Liver (tissue), 9 donors: Measurements from ENCODE around the gene RAG1. TPM values are rescaled to one million over a fixed set of nuclear protein-coding genes. Genes with fewer than 3 reads are reported as not detected.

Source experiments
- DNase-seq: peaks from one replicate; pipeline ENCODE4 v3.0.0-alpha.2; 2017; ENCODE audit warnings: low spot score
- H3K27ac ChIP-seq, 2 donors: one replicate each; pipeline ENCODE4 v1.7.0; 2013; ENCODE audit warnings: inconsistent platforms in 2 of 2, low read length in 2 of 2, control low read depth in 1 of 2, low read depth in 1 of 2, mild to moderate bottlenecking in 1 of 2
- H3K27me3 ChIP-seq, 4 donors: one replicate each; pipeline versions ENCODE4 v1.6.1 to v1.7.0; 2013; ENCODE audit warnings: low read length in 3 of 4, inconsistent platforms in 1 of 4, mild to moderate bottlenecking in 1 of 4, moderate library complexity in 1 of 4; ENCODE audit not compliant: control insufficient read depth in 4 of 4, insufficient read depth in 4 of 4
- H3K36me3 ChIP-seq, 4 donors: one replicate each; pipeline versions ENCODE4 v1.6.1 to v1.7.0; 2013; ENCODE audit warnings: low read length in 3 of 4, mild to moderate bottlenecking in 3 of 4, low read depth in 1 of 4, moderate library complexity in 1 of 4; ENCODE audit not compliant: control insufficient read depth in 4 of 4, insufficient read depth in 3 of 4
- H3K4me1 ChIP-seq, 4 donors: one replicate each; pipeline versions ENCODE4 v1.6.1 to v1.7.0; 2013; ENCODE audit warnings: low read length in 3 of 4, mild to moderate bottlenecking in 3 of 4, moderate library complexity in 1 of 4; ENCODE audit not compliant: control insufficient read depth in 4 of 4, insufficient read depth in 4 of 4
- H3K4me3 ChIP-seq, 3 donors: one replicate each; pipeline versions ENCODE4 v1.6.1 to v1.7.0; 2013; ENCODE audit warnings: low read length in 3 of 3, control low read depth in 1 of 3, low read depth in 1 of 3, mild to moderate bottlenecking in 1 of 3
- H3K9ac ChIP-seq, 2 donors: one replicate each; pipeline ENCODE4 v1.7.0; 2013; ENCODE audit warnings: low read length in 2 of 2, mild to moderate bottlenecking in 2 of 2, moderate library complexity in 2 of 2, control low read depth in 1 of 2, low read depth in 1 of 2
- H3K9me3 ChIP-seq, 4 donors: one replicate each; pipeline versions ENCODE4 v1.6.1 to v1.7.0; 2013; ENCODE audit warnings: low read length in 3 of 4; ENCODE audit not compliant: control insufficient read depth in 4 of 4
- EGR1 ChIP-seq, 2 donors: IDR thresholded peaks; 2 replicates each; pipeline ENCODE4 v1.6.1; 2016 to 2018; ENCODE audit warnings: antibody characterized with exemption in 2 of 2, low read depth in 2 of 2
- FOXA1 ChIP-seq: IDR thresholded peaks from 2 replicates; pipeline ENCODE4 v1.6.1; 2016; ENCODE audit warnings: antibody characterized with exemption
- FOXA2 ChIP-seq: IDR thresholded peaks from 2 replicates; pipeline ENCODE4 v1.6.1; 2016; ENCODE audit warnings: antibody characterized with exemption
- GABPA ChIP-seq, 2 donors: IDR thresholded peaks in 1 of 2; conservative IDR thresholded peaks in 1 of 2; 2 replicates each; pipeline ENCODE4 v1.6.1; 2016; ENCODE audit warnings: antibody characterized with exemption in 2 of 2, mild to moderate bottlenecking in 1 of 2, moderate library complexity in 1 of 2
- HNF4A ChIP-seq, 2 donors: conservative IDR thresholded peaks; 2 replicates each; pipeline ENCODE4 v1.6.1; 2016; ENCODE audit warnings: antibody characterized with exemption in 2 of 2, mild to moderate bottlenecking in 2 of 2
- HNF4G ChIP-seq: IDR thresholded peaks from 2 replicates; pipeline ENCODE4 v1.6.1; 2016; ENCODE audit warnings: antibody characterized with exemption
- JUND ChIP-seq, 2 donors: IDR thresholded peaks; 2 replicates each; pipeline ENCODE4 v1.6.1; 2016; ENCODE audit warnings: antibody characterized with exemption in 2 of 2
- NR2F2 ChIP-seq: IDR thresholded peaks from 2 replicates; pipeline ENCODE4 v1.6.1; 2016; ENCODE audit warnings: antibody characterized with exemption
- RAD21 ChIP-seq, 2 donors: IDR thresholded peaks; 2 replicates each; pipeline ENCODE4 v1.6.1; 2016; ENCODE audit warnings: antibody characterized with exemption in 2 of 2, mild to moderate bottlenecking in 2 of 2
- RXRA ChIP-seq, 2 donors: IDR thresholded peaks; 2 replicates each; pipeline ENCODE4 v1.6.1; 2017 to 2018; ENCODE audit warnings: antibody characterized with exemption in 2 of 2, mild to moderate bottlenecking in 1 of 2
- SP1 ChIP-seq: IDR thresholded peaks from 2 replicates; pipeline ENCODE4 v1.6.1; 2018; ENCODE audit warnings: antibody characterized with exemption, mild to moderate bottlenecking
- TAF1 ChIP-seq: conservative IDR thresholded peaks from 2 replicates; pipeline ENCODE4 v1.6.1; 2016; ENCODE audit warnings: antibody characterized with exemption, mild to moderate bottlenecking
- YY1 ChIP-seq: IDR thresholded peaks from 2 replicates; pipeline ENCODE4 v1.6.1; 2016; ENCODE audit warnings: antibody characterized with exemption, mild to moderate bottlenecking
- polyA plus RNA-seq, 2 donors: library from polyadenylated mRNA; stranded (reverse) in 1 of 2; unstranded in 1 of 2; fragments of 200-250 nt in 1 of 2; fragments of >200 nt in 1 of 2; fragmentation: Nextera tagmentation in 1 of 2; extraction: Ambion mirVana in 1 of 2; gene quantifications; one replicate each; pipeline versions ENCODE4 v1.2.1 to v1.2.3, GENCODE V29; 2013 to 2015
- total RNA-seq, 2 donors: library from RNA; depleted of rRNA; stranded (reverse); fragments of >200 nt; gene quantifications; one replicate each; pipeline ENCODE4 v1.2.3, GENCODE V29; 2014
- TF ChIP-seq, protein P1 (sequence below): IDR thresholded peaks from 2 replicates; pipeline ENCODE4 v1.6.1; 2016; ENCODE audit warnings: antibody characterized with exemption, mild to moderate bottlenecking
- TF ChIP-seq, protein P2 (sequence below): IDR thresholded peaks from 2 replicates; pipeline ENCODE4 v1.6.1; 2016; ENCODE audit warnings: antibody characterized with exemption
- TF ChIP-seq, protein P3 (sequence below): IDR thresholded peaks from 2 replicates; pipeline ENCODE4 v1.6.1; 2016; ENCODE audit warnings: antibody characterized with exemption
- TF ChIP-seq, protein P4 (sequence below): IDR thresholded peaks from 2 replicates; pipeline ENCODE4 v1.6.1; 2016; ENCODE audit warnings: antibody characterized with exemption
- TF ChIP-seq, protein P5 (sequence below): fragments of 150-350 bp; IDR thresholded peaks from 2 replicates; pipeline ENCODE4 v1.5.1; 2017; ENCODE audit warnings: improper control_type of control experiment, low read depth, low read length; ENCODE audit not compliant: missing input control
- donor health status: healthy.
- donor health status: healthy.
- donor health status: healthy.
- donor health status: healthy.
- donor health status: healthy.

RAG1 gene
- total and polyA plus RNA-seq, 4 donors = 0.43 to 4.3 (median 0.93) TPM

DNA sequence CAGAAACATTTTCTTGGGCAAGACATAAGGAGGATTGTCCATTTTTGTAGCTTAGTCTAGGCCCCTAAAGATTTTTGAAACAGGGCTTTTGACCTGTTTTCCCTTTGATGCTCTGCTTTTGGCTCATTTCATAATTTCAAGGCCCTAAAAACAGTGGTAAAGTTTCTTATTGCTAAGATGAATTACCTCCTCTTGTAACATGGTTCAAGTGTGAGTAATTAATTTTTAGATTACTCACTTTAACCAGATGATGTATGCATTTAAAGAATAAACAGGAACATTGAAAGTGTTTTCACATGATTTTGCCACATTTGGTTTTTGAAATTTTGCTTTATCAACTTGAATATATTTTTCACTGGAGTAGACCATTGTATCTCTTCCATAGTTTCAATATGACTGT is 29.1 kb downstream of the RAG1 start:
- Histone ChIP-seq H3K9me3 (no peaks in the 10 kb centered on the region), H3K27me3 (peaks cover 0 to 3% (median 0%) of the 10 kb centered on the region in 4 donors), H3K27ac (no peak overlapping the region), H3K36me3 (no peaks in the 10 kb centered on the region), H3K4me3 (no peak overlapping the region), H3K4me1 (peaks cover 1 to 11% (median 7%) of the 10 kb centered on the region in 4 donors), H3K9ac (no peak overlapping the region)
- TF ChIP-seq, protein P1, sequence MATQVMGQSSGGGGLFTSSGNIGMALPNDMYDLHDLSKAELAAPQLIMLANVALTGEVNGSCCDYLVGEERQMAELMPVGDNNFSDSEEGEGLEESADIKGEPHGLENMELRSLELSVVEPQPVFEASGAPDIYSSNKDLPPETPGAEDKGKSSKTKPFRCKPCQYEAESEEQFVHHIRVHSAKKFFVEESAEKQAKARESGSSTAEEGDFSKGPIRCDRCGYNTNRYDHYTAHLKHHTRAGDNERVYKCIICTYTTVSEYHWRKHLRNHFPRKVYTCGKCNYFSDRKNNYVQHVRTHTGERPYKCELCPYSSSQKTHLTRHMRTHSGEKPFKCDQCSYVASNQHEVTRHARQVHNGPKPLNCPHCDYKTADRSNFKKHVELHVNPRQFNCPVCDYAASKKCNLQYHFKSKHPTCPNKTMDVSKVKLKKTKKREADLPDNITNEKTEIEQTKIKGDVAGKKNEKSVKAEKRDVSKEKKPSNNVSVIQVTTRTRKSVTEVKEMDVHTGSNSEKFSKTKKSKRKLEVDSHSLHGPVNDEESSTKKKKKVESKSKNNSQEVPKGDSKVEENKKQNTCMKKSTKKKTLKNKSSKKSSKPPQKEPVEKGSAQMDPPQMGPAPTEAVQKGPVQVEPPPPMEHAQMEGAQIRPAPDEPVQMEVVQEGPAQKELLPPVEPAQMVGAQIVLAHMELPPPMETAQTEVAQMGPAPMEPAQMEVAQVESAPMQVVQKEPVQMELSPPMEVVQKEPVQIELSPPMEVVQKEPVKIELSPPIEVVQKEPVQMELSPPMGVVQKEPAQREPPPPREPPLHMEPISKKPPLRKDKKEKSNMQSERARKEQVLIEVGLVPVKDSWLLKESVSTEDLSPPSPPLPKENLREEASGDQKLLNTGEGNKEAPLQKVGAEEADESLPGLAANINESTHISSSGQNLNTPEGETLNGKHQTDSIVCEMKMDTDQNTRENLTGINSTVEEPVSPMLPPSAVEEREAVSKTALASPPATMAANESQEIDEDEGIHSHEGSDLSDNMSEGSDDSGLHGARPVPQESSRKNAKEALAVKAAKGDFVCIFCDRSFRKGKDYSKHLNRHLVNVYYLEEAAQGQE = no peak
- no peak for TF ChIP-seq HNF4G
- TF ChIP-seq RAD21 (IDR thresholded peaks at IDR 0.05) = no peak
- no peak for TF ChIP-seq HNF4A (conservative IDR thresholded peaks at IDR 0.05)
- TF ChIP-seq, protein P2, sequence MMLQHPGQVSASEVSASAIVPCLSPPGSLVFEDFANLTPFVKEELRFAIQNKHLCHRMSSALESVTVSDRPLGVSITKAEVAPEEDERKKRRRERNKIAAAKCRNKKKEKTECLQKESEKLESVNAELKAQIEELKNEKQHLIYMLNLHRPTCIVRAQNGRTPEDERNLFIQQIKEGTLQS = no peak
- TF ChIP-seq SP1 = no peak
- TF ChIP-seq, protein P3, sequence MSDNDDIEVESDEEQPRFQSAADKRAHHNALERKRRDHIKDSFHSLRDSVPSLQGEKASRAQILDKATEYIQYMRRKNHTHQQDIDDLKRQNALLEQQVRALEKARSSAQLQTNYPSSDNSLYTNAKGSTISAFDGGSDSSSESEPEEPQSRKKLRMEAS = no peak
- TF ChIP-seq TAF1 = no peak
- no peak for TF ChIP-seq FOXA1
- TF ChIP-seq FOXA2 = no peak
- no peak for TF ChIP-seq NR2F2
- no peak for TF ChIP-seq YY1
- TF ChIP-seq JUND (IDR thresholded peaks at IDR 0.05) = no peak
- TF ChIP-seq, protein P4, sequence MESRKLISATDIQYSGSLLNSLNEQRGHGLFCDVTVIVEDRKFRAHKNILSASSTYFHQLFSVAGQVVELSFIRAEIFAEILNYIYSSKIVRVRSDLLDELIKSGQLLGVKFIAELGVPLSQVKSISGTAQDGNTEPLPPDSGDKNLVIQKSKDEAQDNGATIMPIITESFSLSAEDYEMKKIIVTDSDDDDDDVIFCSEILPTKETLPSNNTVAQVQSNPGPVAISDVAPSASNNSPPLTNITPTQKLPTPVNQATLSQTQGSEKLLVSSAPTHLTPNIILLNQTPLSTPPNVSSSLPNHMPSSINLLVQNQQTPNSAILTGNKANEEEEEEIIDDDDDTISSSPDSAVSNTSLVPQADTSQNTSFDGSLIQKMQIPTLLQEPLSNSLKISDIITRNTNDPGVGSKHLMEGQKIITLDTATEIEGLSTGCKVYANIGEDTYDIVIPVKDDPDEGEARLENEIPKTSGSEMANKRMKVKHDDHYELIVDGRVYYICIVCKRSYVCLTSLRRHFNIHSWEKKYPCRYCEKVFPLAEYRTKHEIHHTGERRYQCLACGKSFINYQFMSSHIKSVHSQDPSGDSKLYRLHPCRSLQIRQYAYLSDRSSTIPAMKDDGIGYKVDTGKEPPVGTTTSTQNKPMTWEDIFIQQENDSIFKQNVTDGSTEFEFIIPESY = no peak
- no peak for TF ChIP-seq GABPA (IDR thresholded peaks at IDR 0.05 in 1 of 2, conservative IDR thresholded peaks at IDR 0.05 in 1 of 2)
- TF ChIP-seq, protein P5, sequence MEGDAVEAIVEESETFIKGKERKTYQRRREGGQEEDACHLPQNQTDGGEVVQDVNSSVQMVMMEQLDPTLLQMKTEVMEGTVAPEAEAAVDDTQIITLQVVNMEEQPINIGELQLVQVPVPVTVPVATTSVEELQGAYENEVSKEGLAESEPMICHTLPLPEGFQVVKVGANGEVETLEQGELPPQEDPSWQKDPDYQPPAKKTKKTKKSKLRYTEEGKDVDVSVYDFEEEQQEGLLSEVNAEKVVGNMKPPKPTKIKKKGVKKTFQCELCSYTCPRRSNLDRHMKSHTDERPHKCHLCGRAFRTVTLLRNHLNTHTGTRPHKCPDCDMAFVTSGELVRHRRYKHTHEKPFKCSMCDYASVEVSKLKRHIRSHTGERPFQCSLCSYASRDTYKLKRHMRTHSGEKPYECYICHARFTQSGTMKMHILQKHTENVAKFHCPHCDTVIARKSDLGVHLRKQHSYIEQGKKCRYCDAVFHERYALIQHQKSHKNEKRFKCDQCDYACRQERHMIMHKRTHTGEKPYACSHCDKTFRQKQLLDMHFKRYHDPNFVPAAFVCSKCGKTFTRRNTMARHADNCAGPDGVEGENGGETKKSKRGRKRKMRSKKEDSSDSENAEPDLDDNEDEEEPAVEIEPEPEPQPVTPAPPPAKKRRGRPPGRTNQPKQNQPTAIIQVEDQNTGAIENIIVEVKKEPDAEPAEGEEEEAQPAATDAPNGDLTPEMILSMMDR = no peak
- TF ChIP-seq RXRA (IDR thresholded peaks at IDR 0.05) = no peak
- TF ChIP-seq EGR1 (IDR thresholded peaks at IDR 0.05; ENCODE audit: low read depth in 2 of 2) = no peak
- no peak for DNase-seq
